Measurements from ENCODE around the gene PRPF40B. TPM values are rescaled to one million over a fixed set of nuclear protein-coding genes. Genes with fewer than 3 reads are reported as not detected.

Gene PRPF40B
- polyA plus RNA-seq, 2 of the 4 experiments (the other 2 are of a cell fraction) = 15.0 to 17.0 TPM

GRCh38 chr12:49627752-49628360 is 4.5 kb downstream of the PRPF40B start:
- 72% methylated on average over 3 of the region's 3 CpGs for WGBS (ENCODE audit: missing lambda C conversion rate)
- ATAC-seq = no peak
- Histone ChIP-seq H3K4me2 (peak overlapping the region; percentile 27), H3K4me3 (no peak overlapping the region), H3K27ac (peak overlapping the region in 1 of 2 experiments; percentile 22; a peak in 1 of 6 replicates), H3K4me1 (peaks cover 25% of the 10 kb centered on the region), H3K9me3 (no peaks in the 10 kb centered on the region)
- FAIRE-seq = no peak
- ChIA-PET CTCF (interaction anchor here (0.6 to 3.2 kb wide), 7 partner anchors 9 to 420 kb away, joined by 3 to 15 read pairs (median 3); no protein-coding TSS in a partner anchor), POLR2A (no interaction called here)
- TF ChIP-seq CBX2 (IDR thresholded peaks at IDR 0.05; ENCODE audit: borderline replicate concordance, low read depth) = no peak
- TF ChIP-seq FOSL2 (IDR thresholded peaks at IDR 0.05) = no peak
- peak; percentile 31; the same call in 1 of the 2 replicates for TF ChIP-seq FOSL2 (CRISPR knock-in tag; IDR thresholded peaks at IDR 0.05)
- no peak for DNase-seq (ENCODE audit: low read depth in 1 of 2, low spot score in 1 of 2)

- no peak for FAIRE-seq
- ChIA-PET CTCF (interaction anchor here (0.5 to 3.7 kb wide), 6 partner anchors 7 to 337 kb away, joined by 3 to 23 read pairs (median 6); partner anchors contain the start of gene PRPF40B), POLR2A (no interaction called here)
- no peak for ATAC-seq
- Histone ChIP-seq H3K4me3 (no peak overlapping the region), H3K27ac (no peak overlapping the region), H3K9me3 (no peaks in the 10 kb centered on the region), H3K4me1 (peaks cover 12% of the 10 kb centered on the region), H3K4me2 (no peak overlapping the region)
- TF ChIP-seq E2F6 (IDR thresholded peaks at IDR 0.05; ENCODE audit: borderline replicate concordance, low read depth) (no peak), EP300 (IDR thresholded peaks at IDR 0.05) (no peak), PHF8 (IDR thresholded peaks at IDR 0.05; ENCODE audit: borderline replicate concordance, low read depth) (no peak), FOSB (CRISPR knock-in tag; IDR thresholded peaks at IDR 0.05) (no peak), RAD21 (conservative IDR thresholded peaks at IDR 0.05 in 1 of 2, IDR thresholded peaks at IDR 0.05 in 1 of 2) (no peak), TFCP2L1 (CRISPR knock-in tag; IDR thresholded peaks at IDR 0.05) (no peak), PBX3 (IDR thresholded peaks at IDR 0.05) (no peak), SMC3 (IDR thresholded peaks at IDR 0.05) (no peak), FOXS1 (CRISPR knock-in tag; IDR thresholded peaks at IDR 0.05) (no peak), REST (IDR thresholded peaks at IDR 0.05) (no peak), ELK1 (IDR thresholded peaks at IDR 0.05; ENCODE audit: low read depth, low read length) (no peak), ATOH8 (CRISPR knock-in tag; IDR thresholded peaks at IDR 0.05; ENCODE audit: low read depth) (no peak), HOXA7 (CRISPR knock-in tag; IDR thresholded peaks at IDR 0.05) (no peak), ZSCAN20 (CRISPR knock-in tag; IDR thresholded peaks at IDR 0.05) (no peak)
- 85% methylated on average over 5 of the region's 6 CpGs for WGBS (ENCODE audit: missing lambda C conversion rate)
- no peak for DNase-seq (ENCODE audit: low read depth in 1 of 2, low spot score in 1 of 2)
Observed at GRCh38 chr12:49631336-49631907, 8.1 kb downstream of the PRPF40B start.

Data from A549 (cell line).